GM12878 (cell line): Measurements from ENCODE around the gene PSMD1. TPM values are rescaled to one million over a fixed set of nuclear protein-coding genes. Genes with fewer than 3 reads are reported as not detected.

Experiments
- ATAC-seq: fragments of 200-7000 bp; cut with Tn5 transposase; 3 replicates; pipeline ENCODE4 v1.9.1; 2020; ENCODE audit warnings: mild to moderate bottlenecking, moderate library complexity
- BruUV-seq: library from RNA; stranded (reverse); fragments of 400-500 nt; replicated peaks from 2 replicates; lab custom pipeline; 2021; lab: Mats Ljungman, UMichigan
- CTCF ChIA-PET: fragments of 300-600 bp; sonication (Branson Sonifier 250); formaldehyde crosslinking; extraction: SDS; loops from one replicate; lab custom pipeline; 2021; ENCODE audit warnings: inconsistent platforms; lab: Yijun Ruan, JAX
- POLR2A ChIA-PET: fragments of 350-600 bp; formaldehyde crosslinking; extraction: SDS; loops from one replicate; lab custom pipeline; 2021; ENCODE audit warnings: inconsistent platforms; lab: Charles Lee
- RAD21 ChIA-PET: fragments of 300-600 bp; sonication (Branson Sonifier 250); formaldehyde crosslinking; loops from one replicate; lab custom pipeline; 2023; ENCODE audit warnings: antibody characterized with exemption; ENCODE audit not compliant: unreplicated experiment; lab: Charles Lee
- SMC1A ChIA-PET: fragments of 300-600 bp; sonication (Branson Sonifier 250); formaldehyde crosslinking; loops from one replicate; lab custom pipeline; 2023; ENCODE audit not compliant: unreplicated experiment, uncharacterized antibody; lab: Charles Lee
- DNase-seq: peaks from one replicate; pipeline ENCODE4 v3.0.0-alpha.2; 2011; ENCODE audit warnings: low read depth, low spot score
- FAIRE-seq: peaks from 3 replicates; lab custom pipeline; 2011; peaks lifted over from hg19 to GRCh38; lab: Jason Lieb, UNC
- H2AFZ ChIP-seq: 2 replicates; pipeline ENCODE4 v1.6.0; 2011; ENCODE audit warnings: low read depth, low read length, control low read depth; ENCODE audit not compliant: control insufficient read depth
- H3K27ac ChIP-seq: 2 replicates; pipeline ENCODE4 v1.5.1; 2011; ENCODE audit warnings: control low read depth; ENCODE audit not compliant: control insufficient read depth, insufficient read depth
- H3K27me3 ChIP-seq, 2 experiments: replicated peaks in 1 of 2; 2 replicates each; pipeline versions ENCODE4 v1.6.0 to v1.6.1; 2011; ENCODE audit warnings: low read length in 1 of 2; ENCODE audit not compliant: control insufficient read depth in 2 of 2, insufficient read depth in 2 of 2
- H3K36me3 ChIP-seq, 2 experiments: 2 replicates each; pipeline ENCODE4 v1.5.1; 2011; ENCODE audit warnings: low read length in 1 of 2; ENCODE audit not compliant: control insufficient read depth in 2 of 2, insufficient read depth in 2 of 2
- H3K4me1 ChIP-seq: 2 replicates; pipeline ENCODE4 v1.6.1; 2011; ENCODE audit warnings: mild to moderate bottlenecking, low read length, moderate library complexity, mixed read lengths; ENCODE audit not compliant: control insufficient read depth, insufficient read depth
- H3K4me2 ChIP-seq: 2 replicates; pipeline ENCODE4 v1.6.0; 2011; ENCODE audit warnings: control low read depth; ENCODE audit not compliant: control insufficient read depth, insufficient read depth
- H3K4me3 ChIP-seq: fragments of 200-600 bp; sonication (generic); 2 replicates; pipeline ENCODE4 v1.5.1; 2016
- H3K79me2 ChIP-seq: 2 replicates; pipeline ENCODE4 v1.6.0; 2011; ENCODE audit warnings: low read length; ENCODE audit not compliant: control insufficient read depth, insufficient read depth
- H3K9ac ChIP-seq: 2 replicates; pipeline ENCODE4 v1.8.0; 2011; ENCODE audit warnings: low read length, control low read depth, mixed read lengths; ENCODE audit not compliant: control insufficient read depth, insufficient read depth
- H3K9me3 ChIP-seq: replicated peaks from 3 replicates; pipeline ENCODE4 v1.5.1; 2011; ENCODE audit warnings: mild to moderate bottlenecking, low read length; ENCODE audit not compliant: control insufficient read depth, insufficient read depth
- H4K20me1 ChIP-seq: 2 replicates; pipeline ENCODE4 v1.6.0; 2011; ENCODE audit not compliant: control insufficient read depth, insufficient read depth
- BCL3 ChIP-seq: IDR thresholded peaks from 2 replicates; pipeline ENCODE4 v1.6.1; 2011; ENCODE audit warnings: borderline replicate concordance, low read depth, mild to moderate bottlenecking, moderate library complexity, low read length; ENCODE audit not compliant: insufficient read depth, poor library complexity, severe bottlenecking
- CHD2 ChIP-seq: IDR thresholded peaks from 2 replicates; pipeline ENCODE4 v1.6.1; 2011; ENCODE audit warnings: low read depth, low read length, improper control_type of control experiment, borderline replicate concordance
- CREB1 ChIP-seq: IDR thresholded peaks from 2 replicates; pipeline ENCODE4 v1.6.1; 2012; ENCODE audit warnings: low read depth, mild to moderate bottlenecking, inconsistent platforms
- IKZF1 ChIP-seq: fragments of 450-650 bp; conservative IDR thresholded peaks from 2 replicates; pipeline ENCODE4 v1.6.1; 2017; ENCODE audit warnings: antibody characterized with exemption, mild to moderate bottlenecking
- NFYB ChIP-seq: IDR thresholded peaks from 2 replicates; pipeline ENCODE4 v1.6.1; 2011; ENCODE audit warnings: low read depth, mild to moderate bottlenecking, low read length, improper control_type of control experiment, moderate library complexity; ENCODE audit not compliant: insufficient read depth
- PAX8 ChIP-seq: fragments of 450-650 bp; IDR thresholded peaks from 2 replicates; pipeline ENCODE4 v1.6.1; 2017; ENCODE audit warnings: mild to moderate bottlenecking, moderate library complexity
- RAD51 ChIP-seq: fragments of 450-650 bp; IDR thresholded peaks from 2 replicates; pipeline ENCODE4 v1.6.1; 2016; ENCODE audit warnings: moderate library complexity, mild to moderate bottlenecking, inconsistent platforms
- SIN3A ChIP-seq: IDR thresholded peaks from 2 replicates; pipeline ENCODE4 v1.6.1; 2012; ENCODE audit warnings: low read depth, low read length, improper control_type of control experiment
- ZNF24 ChIP-seq: fragments of 450-650 bp; IDR thresholded peaks from 2 replicates; pipeline ENCODE4 v1.6.1; 2017; ENCODE audit warnings: antibody characterized with exemption, mild to moderate bottlenecking
- WGBS: methylation state at CpG from one replicate; pipeline ENCODE4 v1.1.6; 2016; ENCODE audit warnings: low lambda C conversion rate; ENCODE audit not compliant: insufficient replicate concordance, insufficient coverage; ENCODE audit errors: missing lambda C conversion rate; 5-methylcytosine and 5-hydroxymethylcytosine counted together
- in situ Hi-C: fragments of 300-500 bp; cut with MboI; formaldehyde crosslinking; loops from 9 replicates; pipeline ENCODE4 v1.14.3; 2018; ENCODE audit warnings: mixed read lengths
- intact Hi-C: fragments of 100-400 bp; cut with micrococcal nuclease; formaldehyde crosslinking; loops from one replicate; pipeline ENCODE4 v1.14.2; 2022; ENCODE audit not compliant: unreplicated experiment
- polyA plus RNA-seq, 11 experiments: library from polyadenylated mRNA; depleted of rRNA in 4 of 11; unstranded in 6 of 11; stranded (reverse) in 5 of 11; fragments of >200 nt; fragmentation: Nextera tagmentation in 4 of 11; fragmentation: Illumina TruSeq in 1 of 11; extraction: Ambion mirVana in 4 of 11; extraction: Trizol in 1 of 11; gene quantifications; 1 replicate in 1 of 11; 2 replicates in 10 of 11; pipeline versions ENCODE4 v1.2.1 to v1.2.3, GENCODE V29; 2011 to 2016; ENCODE audit warnings: inconsistent platforms in 2 of 11, missing spikeins in 2 of 11, low read depth in 1 of 11
- total RNA-seq, 4 experiments: library from RNA; depleted of rRNA in 3 of 4; stranded (reverse); fragments of >200 nt in 3 of 4; fragmentation: Illumina TruSeq in 1 of 4; extraction: Trizol in 1 of 4; gene quantifications; 2 replicates each; pipeline versions ENCODE4 v1.2.1 to v1.2.3, GENCODE V29; 2013 to 2021
- TF ChIP-seq, protein P1 (sequence below): fragments of 450-650 bp; IDR thresholded peaks from 2 replicates; pipeline ENCODE4 v1.6.1; 2016; ENCODE audit warnings: mild to moderate bottlenecking, moderate library complexity, borderline replicate concordance
- TF ChIP-seq, protein P2 (sequence below): fragments of 450-650 bp; conservative IDR thresholded peaks from 2 replicates; pipeline ENCODE4 v1.6.1; 2017; ENCODE audit warnings: mild to moderate bottlenecking, moderate library complexity

The PSMD1 gene
- total and polyA plus RNA-seq, 10 of the 15 experiments (the other 5 are each of a cell fraction or from before 2014, with no cell fraction given): 87.4 to 220 (median 139) TPM

- TF ChIP-seq, protein P1, sequence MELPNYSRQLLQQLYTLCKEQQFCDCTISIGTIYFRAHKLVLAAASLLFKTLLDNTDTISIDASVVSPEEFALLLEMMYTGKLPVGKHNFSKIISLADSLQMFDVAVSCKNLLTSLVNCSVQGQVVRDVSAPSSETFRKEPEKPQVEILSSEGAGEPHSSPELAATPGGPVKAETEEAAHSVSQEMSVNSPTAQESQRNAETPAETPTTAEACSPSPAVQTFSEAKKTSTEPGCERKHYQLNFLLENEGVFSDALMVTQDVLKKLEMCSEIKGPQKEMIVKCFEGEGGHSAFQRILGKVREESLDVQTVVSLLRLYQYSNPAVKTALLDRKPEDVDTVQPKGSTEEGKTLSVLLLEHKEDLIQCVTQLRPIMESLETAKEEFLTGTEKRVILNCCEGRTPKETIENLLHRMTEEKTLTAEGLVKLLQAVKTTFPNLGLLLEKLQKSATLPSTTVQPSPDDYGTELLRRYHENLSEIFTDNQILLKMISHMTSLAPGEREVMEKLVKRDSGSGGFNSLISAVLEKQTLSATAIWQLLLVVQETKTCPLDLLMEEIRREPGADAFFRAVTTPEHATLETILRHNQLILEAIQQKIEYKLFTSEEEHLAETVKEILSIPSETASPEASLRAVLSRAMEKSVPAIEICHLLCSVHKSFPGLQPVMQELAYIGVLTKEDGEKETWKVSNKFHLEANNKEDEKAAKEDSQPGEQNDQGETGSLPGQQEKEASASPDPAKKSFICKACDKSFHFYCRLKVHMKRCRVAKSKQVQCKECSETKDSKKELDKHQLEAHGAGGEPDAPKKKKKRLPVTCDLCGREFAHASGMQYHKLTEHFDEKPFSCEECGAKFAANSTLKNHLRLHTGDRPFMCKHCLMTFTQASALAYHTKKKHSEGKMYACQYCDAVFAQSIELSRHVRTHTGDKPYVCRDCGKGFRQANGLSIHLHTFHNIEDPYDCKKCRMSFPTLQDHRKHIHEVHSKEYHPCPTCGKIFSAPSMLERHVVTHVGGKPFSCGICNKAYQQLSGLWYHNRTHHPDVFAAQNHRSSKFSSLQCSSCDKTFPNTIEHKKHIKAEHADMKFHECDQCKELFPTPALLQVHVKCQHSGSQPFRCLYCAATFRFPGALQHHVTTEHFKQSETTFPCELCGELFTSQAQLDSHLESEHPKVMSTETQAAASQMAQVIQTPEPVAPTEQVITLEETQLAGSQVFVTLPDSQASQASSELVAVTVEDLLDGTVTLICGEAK: no peak
- no peak for TF ChIP-seq NFYB
These were observed 141.1 kb downstream of the PSMD1 start (continued) for GRCh38 chr2:231197706-231198290.

- intact Hi-C loops: loop anchor here (10.0 kb wide), 1 partner anchor 94 kb away; no protein-coding TSS in a partner anchor
- peak; percentile 95 for FAIRE-seq
- DNase-seq: peak; percentile 38
- peak within 1 kb of the TSS; percentile 99 for H2AFZ ChIP-seq
- peaks cover 6% of the 10 kb centered on the region for H3K4me1 ChIP-seq
- no peaks in the 10 kb centered on the region for H3K27me3 ChIP-seq
- no peaks in the 10 kb centered on the region for H3K79me2 ChIP-seq
- H3K4me3 ChIP-seq: peak within 1 kb of the TSS; percentile 97
- peak within 1 kb of the TSS; percentile 86 for H3K9ac ChIP-seq
- H3K4me2 ChIP-seq: peak within 1 kb of the TSS; percentile 99
- in situ Hi-C loops: no loop called here
- ChIA-PET RAD21 (interaction anchor here (0.7 to 2.1 kb wide), 4 partner anchors 10 to 94 kb away, joined by 3 to 12 read pairs (median 3); no protein-coding TSS in a partner anchor), SMC1A (interaction anchor here (1.9 to 2.5 kb wide), 2 partner anchors 16 to 19 kb away, joined by 7 to 10 read pairs; no protein-coding TSS in a partner anchor), POLR2A (interaction anchor here (0.6 to 1.4 kb wide), 2 partner anchors 103 to 519 kb away, joined by 3 to 4 read pairs; no protein-coding TSS in a partner anchor), CTCF (interaction anchor here (0.6 to 2.1 kb wide), 8 partner anchors 28 to 374 kb away, joined by 3 to 9 read pairs (median 4); no protein-coding TSS in a partner anchor)
- H3K27ac ChIP-seq: peak within 1 kb of the TSS; percentile 78
- TSS peak; percentile 84 for BruUV-seq
- ATAC-seq: peak; percentile 99
- 5% methylated on average over 78 of the region's 83 CpGs for WGBS
- no peaks in the 10 kb centered on the region for H3K9me3 ChIP-seq
- H4K20me1 ChIP-seq: no peaks in the 10 kb centered on the region
- H3K36me3 ChIP-seq: no peaks in the 10 kb centered on the region; a peak in 1 of 4 replicates
- TF ChIP-seq BCL3: no peak
- peak; percentile 31; the same call in 1 of the 2 replicates for TF ChIP-seq CREB1
- TF ChIP-seq CHD2: peak; percentile 26; the same call in 1 of the 2 replicates
- TF ChIP-seq PAX8: no peak
- no peak for TF ChIP-seq RAD51
- TF ChIP-seq, protein P2, sequence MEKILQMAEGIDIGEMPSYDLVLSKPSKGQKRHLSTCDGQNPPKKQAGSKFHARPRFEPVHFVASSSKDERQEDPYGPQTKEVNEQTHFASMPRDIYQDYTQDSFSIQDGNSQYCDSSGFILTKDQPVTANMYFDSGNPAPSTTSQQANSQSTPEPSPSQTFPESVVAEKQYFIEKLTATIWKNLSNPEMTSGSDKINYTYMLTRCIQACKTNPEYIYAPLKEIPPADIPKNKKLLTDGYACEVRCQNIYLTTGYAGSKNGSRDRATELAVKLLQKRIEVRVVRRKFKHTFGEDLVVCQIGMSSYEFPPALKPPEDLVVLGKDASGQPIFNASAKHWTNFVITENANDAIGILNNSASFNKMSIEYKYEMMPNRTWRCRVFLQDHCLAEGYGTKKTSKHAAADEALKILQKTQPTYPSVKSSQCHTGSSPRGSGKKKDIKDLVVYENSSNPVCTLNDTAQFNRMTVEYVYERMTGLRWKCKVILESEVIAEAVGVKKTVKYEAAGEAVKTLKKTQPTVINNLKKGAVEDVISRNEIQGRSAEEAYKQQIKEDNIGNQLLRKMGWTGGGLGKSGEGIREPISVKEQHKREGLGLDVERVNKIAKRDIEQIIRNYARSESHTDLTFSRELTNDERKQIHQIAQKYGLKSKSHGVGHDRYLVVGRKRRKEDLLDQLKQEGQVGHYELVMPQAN: peak; percentile 92
- peak; percentile 85 for TF ChIP-seq SIN3A
- TF ChIP-seq IKZF1: peak; percentile 78
- peak; percentile 98 for TF ChIP-seq ZNF24
These were observed 141.9 kb downstream of the PSMD1 start, which contains the start of gene ARMC9 for GRCh38 chr2:231198291-231199173. ARMC9 (plus strand) TSS chr2:231198631; CDS start chr2:231206239, 7,608 bp downstream.
